GM18861 (cell line): ENCODE measurements around the gene NOTCH4.
"Not testable (repeated sequence)": the region's sequence is repeated elsewhere in the genome, so short reads cannot be mapped to it uniquely, and the experiment has no call there.

ENCODE experiments used
- ATAC-seq: cut with Tn5 transposase; IDR thresholded peaks from one replicate; pipeline ENCODE4 v1.9.1; 2021; ENCODE audit not compliant: unreplicated experiment

Gene NOTCH4

DNA sequence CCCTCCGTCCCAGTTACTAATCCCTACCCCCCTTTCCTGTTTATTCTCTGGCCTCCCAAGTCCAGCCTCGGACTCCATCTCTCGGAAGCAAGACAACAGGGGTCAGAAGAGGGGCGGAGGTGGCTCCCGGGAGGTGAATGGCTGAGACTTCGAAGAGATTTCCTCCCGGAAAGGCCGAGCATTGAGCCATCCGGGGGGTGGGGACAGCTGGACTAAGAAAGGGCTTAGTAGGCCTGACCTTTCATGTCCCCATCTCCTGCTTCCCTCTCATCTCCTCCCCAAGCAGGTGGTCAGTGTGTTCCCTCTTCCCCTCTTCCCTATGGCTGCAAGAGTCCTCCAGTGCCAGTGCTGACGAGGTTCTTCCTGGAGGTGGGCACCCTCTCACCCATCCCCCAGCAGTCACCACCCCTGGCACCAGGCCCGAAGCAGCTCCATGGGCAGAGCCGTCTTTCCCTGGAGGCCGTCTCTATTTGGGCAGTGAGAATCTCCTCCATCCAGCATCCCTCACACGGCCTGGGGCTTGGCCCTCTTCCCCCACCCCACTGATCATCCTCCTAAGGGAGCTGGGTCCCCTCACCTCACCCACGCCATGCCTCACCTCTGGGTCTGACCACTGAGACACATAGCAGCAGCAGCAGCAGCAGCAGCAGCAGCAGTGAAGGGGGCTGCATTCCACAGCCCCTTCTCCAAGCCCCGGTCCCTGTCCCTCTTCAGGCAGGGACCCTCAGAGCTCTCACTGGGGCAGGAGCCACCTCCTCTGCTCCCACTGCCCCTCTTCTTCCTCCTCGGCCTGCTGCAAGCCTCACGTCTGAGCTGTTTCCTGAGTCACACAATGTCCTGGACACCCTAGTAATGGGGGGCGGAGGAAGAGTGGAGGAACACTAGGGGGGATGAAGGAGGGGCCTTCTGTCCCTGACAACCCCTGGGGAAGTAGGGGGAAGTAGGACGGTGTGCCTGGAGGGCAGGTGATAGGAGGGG lies at the start of gene NOTCH4:
TSS of gene NOTCH4 (minus strand) at position 810 of the 978 bp plus-strand sequence. CDS start at position 671, 139 bp downstream.
- no peak for ATAC-seq

DNA sequence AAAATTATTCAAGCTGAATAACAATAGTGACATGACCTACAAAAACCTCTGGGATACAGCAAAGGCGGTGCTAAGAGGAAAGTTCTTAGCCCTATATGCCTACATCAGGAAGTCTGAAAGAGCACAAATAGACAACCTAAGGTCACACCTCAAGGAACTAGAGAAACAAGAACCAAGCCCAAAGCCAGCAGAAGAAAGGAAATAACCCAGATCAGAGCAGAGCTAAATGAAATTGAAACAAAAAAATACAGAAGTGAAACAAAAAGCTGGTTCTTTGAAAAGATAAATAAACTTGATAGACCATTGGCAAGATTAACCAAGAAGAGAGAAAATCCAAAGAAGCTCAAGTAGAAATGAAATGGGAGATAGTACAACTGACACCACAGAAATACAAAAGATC lies 47.6 kb upstream of the NOTCH4 start:
- ATAC-seq = no peak

DNA sequence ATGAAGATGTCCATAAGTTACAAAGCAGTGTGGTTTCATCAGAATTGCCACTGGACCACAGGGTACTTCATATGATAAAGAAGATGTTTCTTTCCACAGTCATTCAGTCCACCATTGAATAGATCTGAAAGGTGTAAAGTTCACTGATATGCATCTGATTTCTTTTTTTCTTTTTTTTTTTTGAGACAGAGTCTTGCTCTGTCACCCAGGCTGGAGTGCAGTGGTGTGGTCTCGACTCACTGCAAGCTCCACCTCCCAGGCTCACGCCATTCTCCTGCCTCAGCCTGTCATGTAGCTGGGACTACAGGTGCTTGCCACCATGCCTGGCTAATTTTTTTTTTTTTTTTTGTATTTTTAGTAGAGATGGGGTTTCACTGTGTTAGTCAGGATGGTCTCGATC lies 44.6 kb upstream of the NOTCH4 start:
- peak; percentile 56 for ATAC-seq

DNA sequence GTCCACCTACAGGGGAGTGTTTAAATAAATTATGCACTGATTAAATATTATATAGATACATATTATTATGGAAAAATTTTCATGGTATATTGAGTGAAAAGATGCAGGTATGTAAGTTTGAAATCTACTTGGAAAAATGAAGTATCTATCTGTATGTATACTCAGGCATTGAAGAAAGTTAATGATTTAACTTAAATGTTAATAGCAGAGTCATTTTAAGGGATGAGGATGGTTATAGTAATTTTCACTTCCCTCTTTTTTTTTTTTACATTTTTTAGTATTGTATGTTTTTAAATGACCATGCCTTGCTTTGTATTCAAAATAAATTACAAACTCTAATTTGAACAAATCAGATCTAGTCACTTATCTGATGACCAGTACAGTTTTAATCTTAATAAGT lies 43.2 kb upstream of the NOTCH4 start:
- peak; percentile 35 for ATAC-seq

DNA sequence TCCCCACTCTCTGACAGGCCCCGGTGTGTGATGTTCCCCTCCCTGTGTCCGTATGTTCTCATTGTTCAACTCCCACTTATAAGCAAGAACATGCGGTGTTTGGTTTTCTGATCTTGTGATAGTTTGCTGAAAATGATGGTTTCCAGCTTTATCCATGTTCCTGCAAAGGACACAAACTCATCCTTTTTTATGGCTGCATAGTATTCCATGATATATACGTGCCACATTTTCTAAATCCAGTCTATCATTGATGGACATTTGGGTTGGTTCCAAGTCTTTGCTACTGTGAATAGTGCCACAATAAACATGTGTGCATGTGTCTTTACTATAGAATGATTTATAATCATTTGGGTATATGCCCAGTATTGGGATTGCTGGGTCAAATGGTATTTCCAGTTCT lies 33.4 kb upstream of the NOTCH4 start:
- not testable (repeated sequence) for ATAC-seq

DNA sequence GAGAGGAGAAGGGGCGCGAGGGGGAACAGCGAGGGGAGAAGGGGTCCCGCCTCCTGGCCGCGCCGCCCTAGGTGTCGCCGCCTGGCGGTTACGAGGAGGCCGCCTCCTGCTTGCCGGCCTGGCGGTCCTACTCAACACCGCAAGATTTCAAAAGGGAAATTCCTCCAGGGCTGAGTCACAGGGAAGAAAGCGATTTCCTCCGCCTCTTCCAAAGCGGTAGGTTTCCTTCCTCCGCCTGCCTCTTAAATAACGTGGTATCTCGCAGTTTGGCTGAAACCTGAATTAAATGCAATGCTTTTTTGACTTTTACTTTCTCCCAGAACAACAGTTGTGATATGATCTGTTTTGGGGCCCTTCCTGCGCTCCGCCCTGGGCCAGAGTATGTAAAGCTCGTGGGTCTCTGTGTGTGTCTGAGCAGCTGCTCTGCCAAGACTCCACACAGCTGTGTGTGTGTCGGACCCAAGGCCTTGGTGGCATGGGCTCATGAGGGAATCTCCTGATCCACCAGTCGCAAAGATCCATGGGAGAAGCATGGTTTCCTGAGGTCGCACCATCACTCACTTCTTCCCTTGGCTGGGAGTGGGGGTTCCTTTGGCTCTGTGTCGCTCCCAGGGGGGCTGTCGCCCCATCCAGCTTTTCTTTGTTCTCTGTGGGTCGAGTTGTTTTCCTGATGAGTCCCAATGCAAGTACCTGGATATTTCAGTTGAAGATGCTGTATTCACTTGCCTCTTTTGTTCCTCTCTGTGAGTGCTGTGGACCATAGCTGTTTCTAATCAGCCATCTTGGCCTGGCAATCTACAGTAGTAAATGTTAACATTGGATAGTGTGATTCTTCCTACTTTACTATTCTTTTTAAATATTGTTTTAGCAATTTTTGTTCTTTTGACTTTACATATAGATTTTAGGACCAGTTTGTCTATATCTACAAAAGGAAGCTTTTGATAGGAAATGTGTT lies 31.6 kb upstream of the NOTCH4 start:
- no peak for ATAC-seq

DNA sequence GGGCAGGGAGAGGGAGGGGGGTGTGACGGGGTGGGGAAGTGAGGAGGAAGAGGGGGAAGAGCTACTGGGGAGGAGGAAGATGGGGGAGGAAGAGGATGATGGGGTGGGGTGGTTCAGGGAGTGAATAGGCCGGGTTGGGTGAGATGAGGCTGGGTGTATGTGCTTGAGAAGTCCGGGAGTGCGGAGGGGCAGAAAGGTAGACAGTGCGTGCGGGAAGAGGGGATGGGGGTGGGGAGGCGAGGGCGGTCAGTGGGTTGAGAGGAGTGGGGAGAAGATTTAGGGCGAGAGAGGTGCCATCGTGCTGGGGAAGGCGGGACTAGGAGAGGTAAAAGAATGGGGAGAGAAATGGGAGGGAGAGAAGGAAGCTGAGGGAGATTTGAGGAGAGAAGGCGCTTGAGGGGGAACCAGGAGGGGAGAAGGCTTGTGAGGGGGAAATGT lies 30.9 kb upstream of the NOTCH4 start:
- ATAC-seq = no peak

DNA sequence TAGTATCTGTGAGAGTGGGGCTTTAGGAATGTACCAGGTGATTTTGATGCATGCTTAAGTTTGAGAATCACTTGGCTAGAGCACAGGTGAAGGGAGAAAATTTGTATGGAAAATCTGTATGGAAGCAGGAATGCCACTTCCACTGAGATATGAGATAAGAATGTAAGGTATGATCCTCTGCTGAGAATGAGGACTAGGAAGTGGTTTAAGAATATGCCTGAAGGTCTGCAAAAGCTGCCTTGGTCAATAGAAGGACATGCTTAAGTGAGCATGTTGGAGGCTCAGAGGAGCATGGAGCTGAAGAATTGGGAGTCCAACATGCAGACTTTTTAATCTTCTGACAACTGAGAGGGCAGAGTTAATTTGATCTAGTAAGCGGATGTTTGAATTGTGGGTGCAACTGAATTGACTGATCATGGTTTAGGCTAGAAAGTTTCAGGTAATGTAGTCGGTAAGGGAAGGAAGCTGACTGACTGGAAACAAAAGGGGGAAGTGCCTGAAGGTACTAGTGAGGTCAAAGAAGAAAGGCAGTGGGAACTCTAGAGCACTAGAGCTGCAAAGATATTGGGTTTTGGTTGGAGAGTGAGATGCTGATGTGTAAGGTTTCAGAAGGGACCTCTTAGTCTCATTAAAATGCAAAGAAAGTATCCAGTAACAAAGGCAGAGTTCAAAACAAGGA lies 28.6 kb upstream of the NOTCH4 start:
- ATAC-seq = no peak

DNA sequence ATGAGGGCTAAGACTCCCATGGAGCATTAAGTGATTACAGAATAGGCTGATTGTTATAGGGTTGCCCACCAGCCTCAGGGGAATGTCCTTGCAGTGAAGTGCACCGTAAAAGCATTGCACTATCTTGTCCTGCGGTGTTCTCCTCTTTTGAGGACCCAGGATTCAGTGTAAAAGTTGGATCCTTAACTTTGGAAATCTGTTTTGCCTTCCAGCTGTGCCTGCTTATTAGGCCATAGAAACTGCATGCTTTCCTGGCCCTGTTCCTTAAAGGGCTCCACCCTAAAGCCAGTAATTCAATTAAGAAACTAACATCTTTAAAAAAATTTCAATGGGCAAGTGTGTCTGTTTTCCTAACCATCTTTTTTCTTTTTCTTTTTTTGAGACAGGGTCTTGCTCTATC lies 25.4 kb upstream of the NOTCH4 start:
- ATAC-seq = no peak

DNA sequence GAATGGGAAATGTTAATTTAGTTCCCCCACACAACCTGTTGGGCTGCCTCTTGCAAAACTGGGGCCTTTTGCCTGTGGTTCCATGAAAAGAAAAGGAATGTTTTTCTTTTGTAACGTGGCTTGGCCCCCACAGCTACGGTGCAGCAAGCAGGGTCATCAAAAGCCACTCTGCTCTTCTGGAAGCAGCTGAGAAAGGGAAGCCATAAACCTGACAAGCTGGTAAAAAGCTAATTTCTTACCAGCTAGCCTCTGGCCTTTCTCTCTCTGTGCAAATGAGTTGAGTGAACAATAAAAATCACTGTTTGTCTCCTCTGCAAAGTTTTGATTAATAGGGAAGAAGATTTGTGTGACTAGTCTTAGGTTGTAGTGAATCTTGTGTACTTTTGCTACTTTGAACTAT lies 23.5 kb upstream of the NOTCH4 start:
- no peak for ATAC-seq

DNA sequence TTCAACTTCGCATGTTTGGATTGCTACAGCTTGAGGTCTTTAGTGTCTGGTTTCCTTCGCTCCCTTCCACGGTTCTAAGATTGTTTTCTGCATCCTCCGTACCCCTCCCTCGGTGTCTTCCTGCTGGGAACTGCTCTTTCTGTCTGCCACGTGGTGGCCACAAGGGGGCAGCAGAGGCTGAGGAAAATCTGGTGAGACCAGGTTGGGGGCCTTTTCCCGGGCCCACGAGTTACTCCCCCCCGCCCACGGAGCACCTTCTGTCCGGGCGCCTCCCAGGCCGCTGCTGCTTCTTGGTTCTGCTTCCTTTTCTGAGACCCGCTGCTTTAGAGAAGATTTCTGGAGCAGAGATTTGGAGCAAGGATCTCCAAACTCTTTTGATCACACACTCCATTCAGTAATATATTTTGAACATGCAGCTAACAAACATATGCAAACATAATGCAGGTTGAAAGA lies 21.1 kb upstream of the NOTCH4 start:
- no peak for ATAC-seq

DNA sequence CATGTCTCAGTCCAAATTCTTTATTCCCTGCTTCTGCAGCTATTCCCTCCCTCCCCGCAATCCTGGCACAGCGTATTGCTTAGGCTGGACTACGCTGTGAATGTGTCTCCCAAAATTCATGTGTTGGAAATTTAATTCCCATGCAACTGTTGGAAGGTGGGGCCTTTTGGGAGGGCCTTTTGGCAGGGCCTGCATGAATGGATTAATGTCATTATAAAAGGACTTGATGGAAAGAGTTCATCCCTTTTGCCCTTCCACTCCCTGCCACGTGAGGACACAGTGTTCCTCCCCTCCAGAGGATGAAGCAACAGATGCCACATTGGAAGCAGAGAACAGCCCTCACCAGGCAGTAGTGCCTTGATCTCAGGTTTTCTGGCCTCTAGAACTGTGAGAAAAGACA lies 20.4 kb upstream of the NOTCH4 start:
- ATAC-seq = no peak

DNA sequence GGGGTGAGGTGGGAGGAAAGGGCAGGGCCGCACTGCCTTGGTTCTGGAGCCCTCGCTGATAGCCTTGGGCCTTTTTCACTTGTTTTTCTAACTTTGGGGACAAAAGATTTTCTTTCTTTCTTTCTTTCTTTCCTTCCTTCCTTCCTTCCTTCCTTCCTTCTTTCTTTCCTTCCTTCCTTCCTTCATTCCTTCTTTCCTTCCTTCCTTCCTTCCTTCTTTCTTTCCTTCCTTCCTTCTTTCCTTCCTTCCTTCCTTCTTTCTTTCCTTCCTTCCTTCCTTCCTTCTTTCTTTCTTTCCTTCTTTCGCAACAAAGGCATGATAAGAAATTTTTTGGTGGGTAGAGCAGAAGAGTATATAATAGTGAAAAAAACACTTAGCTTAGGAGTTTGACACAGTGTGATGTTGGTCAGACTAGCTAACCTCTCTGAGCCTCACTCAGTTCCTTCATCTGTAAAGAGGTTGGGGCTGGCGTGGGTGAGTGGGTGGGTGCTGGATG lies 18.5 kb upstream of the NOTCH4 start:
- not testable (repeated sequence) for ATAC-seq

DNA sequence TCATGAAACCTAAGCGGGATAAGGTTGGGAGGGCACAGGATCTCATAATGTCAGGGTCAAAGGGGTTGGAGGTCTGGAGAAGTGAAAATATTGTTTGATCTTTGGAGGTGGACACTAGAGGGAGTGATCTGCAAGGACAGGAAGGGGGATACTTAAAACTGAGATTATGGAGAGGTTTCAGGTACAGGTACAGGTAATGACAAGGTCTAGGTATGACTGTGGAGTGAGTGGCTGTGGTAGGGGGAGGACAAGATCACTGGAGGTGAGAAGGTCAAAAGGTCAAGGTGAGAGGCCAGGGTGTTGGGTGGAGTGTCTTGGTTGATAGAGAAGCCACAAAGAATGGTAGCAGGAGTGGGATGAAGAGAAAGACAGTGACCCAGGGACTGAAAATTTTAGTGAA lies 16.8 kb upstream of the NOTCH4 start:
- no peak for ATAC-seq

DNA sequence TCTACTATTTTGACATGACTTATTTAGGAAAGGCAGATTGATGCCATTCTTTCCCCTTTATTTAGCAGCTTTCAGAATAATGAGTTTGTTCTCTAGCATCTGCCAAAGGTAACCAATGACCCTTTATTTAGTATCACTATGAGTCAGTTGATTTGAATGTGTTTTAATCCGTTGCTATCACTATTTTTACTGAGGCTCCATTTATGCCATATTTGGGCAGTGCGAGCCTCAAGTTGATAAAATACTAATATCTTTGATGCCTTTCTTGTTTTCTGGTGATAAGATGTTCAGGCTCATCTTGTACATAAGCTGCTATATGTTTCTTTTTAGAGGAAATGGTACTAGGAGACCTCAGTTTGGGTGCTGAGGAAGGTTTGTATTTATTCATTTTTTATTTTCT lies 15.6 kb upstream of the NOTCH4 start:
- no peak for ATAC-seq

DNA sequence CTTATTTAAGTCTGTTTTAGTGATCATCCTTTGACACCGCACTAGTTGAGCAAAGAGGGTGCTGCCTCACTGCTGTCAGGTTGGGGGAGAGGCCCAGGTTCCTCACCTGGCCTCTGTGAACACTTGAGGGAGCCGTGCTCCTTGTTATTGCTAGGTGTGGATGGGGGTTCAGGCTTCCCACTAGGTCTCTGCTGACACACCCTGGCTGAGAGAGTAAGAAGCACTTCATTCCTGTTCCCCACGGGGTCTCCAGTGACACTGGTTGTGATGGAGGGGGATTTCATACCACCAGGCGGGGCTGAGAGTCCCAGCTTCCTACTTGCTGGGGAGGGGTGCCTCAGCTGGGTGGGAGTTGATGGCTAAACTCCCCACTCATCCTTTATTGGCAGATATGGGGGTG lies 11.1 kb upstream of the NOTCH4 start:
- ATAC-seq = no peak

DNA sequence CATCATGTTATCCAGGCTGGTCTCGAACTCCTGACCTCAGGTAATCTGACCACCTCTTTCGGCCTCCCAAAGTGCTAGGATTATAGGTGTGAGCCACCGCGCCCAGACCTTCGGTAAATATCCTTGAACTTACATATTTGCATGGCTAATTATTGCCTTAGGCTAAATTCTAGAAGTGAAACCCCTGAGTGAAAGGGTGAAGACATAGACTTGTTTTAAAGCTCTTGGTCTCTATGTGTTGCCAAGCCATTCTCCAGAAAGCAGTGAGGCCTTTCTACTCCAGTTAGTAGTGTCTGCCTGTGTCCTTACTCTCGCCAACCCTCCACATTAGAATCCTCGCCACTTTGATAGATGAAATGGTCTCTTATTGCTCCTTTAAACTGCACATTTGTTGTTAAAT lies 2.6 kb upstream of the NOTCH4 start:
- ATAC-seq = no peak

DNA sequence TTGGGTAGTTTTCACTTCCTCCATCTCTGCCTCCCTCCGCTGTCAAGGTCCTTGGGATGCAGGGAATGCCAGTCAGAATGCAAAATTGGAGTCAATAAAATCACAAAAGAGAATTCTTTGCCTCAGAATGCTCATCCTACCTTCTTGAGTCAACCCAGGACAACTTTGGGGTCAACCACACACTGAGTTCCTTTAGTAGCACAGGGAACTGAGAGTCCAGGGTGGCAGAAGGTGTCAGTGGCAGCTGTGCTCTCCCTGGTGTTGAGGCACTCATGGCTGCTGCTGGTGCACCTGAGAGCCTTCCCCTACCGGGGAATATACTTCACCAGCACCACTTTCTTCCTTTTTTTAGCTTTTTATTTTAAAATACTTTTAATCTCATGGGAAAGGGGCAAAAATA lies 829 bp upstream of the NOTCH4 start:
- ATAC-seq = no peak

DNA sequence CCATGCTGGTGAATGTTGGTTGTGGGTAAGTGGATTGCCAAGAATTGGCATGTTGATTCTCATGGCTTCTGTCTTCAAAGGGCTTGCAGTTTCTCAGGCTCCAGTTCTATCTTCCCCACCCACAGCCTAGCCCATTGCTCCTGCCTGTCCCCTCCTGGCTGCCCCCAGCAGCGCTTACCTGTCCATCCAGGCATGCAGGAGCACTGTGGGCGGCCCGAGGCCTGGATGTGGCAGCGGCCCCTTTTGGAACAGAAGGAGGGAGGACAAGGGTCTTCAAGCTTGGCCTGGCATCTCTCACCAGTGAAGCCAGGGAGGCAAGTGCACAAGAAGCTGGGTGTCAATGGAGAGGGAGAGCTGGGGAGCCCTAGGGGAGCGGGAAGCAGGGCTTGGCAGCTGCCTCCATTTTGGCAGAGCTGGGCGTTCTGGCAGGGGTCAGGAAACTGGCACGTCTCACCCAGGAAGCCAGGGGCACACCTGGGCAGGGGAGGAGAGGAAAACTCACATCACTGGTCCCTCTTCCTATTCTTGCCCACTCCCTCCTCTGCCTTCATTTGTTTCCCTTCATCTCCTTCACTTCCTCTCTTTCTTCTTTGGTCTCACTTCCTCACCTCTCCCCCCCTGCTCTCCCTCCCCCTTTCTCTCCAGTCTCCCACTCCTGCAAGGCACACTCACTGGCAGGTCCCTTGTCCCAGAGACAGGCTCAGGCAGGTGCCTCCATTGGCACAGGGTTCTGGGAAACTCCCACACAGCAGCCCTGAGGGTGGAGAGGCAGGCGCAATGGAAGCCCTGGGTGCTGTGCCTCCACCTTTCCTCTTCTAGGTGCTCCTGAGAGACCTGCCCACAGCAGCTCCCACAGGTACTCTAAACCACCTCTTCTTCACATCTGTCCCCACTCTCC lies 1.3 kb downstream of the NOTCH4 start:
- ATAC-seq = no peak

DNA sequence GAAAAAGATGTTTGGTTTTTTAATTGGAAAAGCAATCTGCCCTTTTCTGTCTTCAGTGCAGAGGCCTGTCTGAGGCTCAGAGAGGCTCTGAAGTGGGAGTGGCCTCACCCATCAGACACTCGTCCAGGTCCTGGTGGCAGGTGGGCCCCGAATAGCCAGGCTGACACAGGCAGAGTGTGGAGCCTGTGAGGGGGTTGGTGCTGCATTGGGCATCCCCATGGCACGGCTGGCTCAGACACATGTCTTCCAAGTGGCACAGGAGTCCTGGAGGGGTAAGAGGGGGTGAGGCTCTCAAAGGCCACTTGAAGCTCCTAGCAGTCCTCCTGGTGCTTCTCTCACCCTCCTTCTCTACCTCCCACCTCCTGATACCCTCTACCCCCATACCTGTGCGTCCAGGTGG lies 3.8 kb downstream of the NOTCH4 start:
- ATAC-seq = no peak
